Esophagus muscularis mucosa (tissue), 3 donors: ENCODE data around the gene PDE3A.

Experiments used
- CTCF ChIP-seq, 3 experiments: fragments of 200-600 bp in 2 of 3; fragments of 450-650 bp in 1 of 3; sonication (generic) in 2 of 3; IDR thresholded peaks; one replicate each; pipeline ENCODE4 v1.5.1; 2017 to 2019; ENCODE audit warnings: antibody characterized with exemption in 3 of 3, mild to moderate bottlenecking in 2 of 3, moderate library complexity in 1 of 3
- POLR2A ChIP-seq: fragments of 450-650 bp; IDR thresholded peaks from one replicate; pipeline ENCODE4 v1.6.1; 2017; ENCODE audit warnings: antibody characterized with exemption, moderate library complexity, mild to moderate bottlenecking, low read depth
- POLR2AphosphoS5 ChIP-seq, 2 donors: sonication (generic); formaldehyde crosslinking; IDR thresholded peaks; one replicate each; pipeline ENCODE4 v1.6.1; 2017; ENCODE audit warnings: antibody characterized with exemption in 2 of 2

DNA sequence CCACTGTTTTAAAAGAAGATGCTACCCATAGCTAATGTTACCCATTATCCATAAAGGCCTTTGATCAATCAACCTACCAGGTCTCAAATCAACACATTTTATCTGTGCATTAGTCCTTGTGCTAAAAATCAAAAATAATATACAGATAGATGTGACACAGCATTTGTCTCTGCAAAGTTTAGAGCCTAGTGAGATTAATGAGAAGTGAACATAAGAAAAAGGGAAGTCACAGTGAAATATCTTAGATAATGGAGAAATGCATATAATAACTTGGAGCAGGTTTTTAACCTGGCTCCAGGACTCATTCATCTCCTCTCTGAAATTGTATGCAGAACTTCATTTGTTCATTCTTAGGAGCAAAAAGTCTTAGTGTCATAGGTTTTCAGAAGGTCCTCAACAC, 7.2 kb downstream of the PDE3A start:
- TF ChIP-seq CTCF (IDR thresholded peaks at IDR 0.05) (no peak), POLR2A (no peak), POLR2AphosphoS5 (IDR thresholded peaks at IDR 0.05) (no peak)
